ENCODE measurements around the gene PWWP2B.

The PWWP2B gene

DNA sequence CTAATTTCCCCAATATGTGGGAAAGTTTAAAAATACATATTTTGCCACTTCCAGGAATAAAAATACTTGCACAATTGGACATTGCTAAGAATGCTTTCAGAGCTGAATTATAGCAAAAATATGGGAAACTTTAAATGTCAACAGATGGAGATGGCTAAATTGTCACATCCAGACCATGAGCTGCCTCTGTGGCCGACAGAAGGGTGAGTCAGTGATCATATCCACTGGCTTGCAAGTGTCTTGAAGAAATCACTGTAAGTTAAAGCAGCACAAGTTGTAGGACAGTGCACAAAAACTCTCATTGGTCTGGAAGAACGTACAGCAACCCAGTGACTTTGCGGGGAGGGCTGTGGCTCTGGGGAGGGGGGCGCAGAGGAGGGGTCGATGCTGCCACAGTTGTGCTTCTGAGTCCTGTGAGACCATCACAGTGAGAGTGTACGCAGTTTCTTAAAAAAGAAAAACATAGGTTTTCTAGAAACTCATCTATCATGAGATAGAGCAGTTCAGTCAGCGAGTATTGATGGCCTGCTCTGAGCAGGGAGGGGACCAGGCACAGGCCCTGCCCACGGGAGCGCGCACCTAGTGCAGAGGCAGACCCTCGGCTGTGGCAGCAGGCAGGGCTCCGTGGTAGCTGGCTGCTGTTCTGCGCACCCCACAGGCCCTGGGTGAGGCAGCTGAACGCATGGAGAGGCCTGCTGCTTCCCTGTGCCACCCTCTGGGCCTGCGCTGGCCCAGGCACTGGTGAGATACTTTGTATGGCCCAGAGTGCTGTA is 39.5 kb upstream of the PWWP2B start:
- Mint-ChIP-seq H3K4me1 (no peaks in the 10 kb centered on the region), H3K27me3 (no peaks in the 10 kb centered on the region), H3K4me3 (no peak overlapping the region), H3K36me3 (ENCODE audit: low read depth) (peaks cover 3% of the 10 kb centered on the region), H3K9me3 (no peaks in the 10 kb centered on the region), H3K27ac (no peak overlapping the region)
- DNase-seq (no peak), ATAC-seq (no peak)

DNA sequence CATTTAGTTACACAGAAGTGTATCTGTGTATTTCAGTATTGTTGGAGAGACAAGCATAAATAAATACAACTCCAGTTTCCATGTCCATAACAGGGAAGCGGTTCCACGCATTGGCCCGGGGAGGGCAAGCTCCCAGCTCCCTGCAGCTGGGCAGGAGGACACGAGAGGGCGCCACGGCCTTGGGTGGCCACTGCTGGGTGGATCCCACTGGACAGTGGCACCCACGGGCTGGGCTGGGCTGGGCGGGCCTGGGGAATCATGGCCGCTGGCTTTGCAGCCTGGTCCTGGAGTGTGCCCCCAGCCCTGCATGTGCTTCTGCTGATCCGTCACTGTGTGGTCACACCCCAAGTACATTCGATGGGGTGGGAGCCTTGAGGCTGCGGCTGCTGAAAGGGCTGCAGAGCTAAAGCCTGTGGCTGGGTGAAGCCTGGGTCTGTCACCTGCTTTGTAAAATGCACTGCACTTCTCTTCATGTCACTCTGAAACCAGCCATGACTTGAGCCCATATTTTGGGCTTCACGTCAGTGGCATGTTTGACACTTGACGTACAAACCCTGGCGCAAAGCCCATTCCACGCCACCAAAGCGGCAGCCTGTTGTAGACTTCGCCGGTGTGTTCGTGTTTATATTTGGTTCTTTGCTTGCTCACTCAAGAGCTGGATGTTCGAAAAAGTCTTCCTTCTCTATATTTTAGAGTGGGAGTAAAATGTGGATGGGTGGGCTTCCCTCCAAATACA is 37.5 kb upstream of the PWWP2B start:
- peaks cover 6% of the 10 kb centered on the region for H3K36me3 Mint-ChIP-seq (ENCODE audit: low read depth)
- DNase-seq (no peak), ATAC-seq (no peak)
- H3K4me1 Mint-ChIP-seq, result peaks cover 3% of the 10 kb centered on the region
- peaks cover 3% of the 10 kb centered on the region for H3K27me3 Mint-ChIP-seq
- peaks cover 5% of the 10 kb centered on the region for H3K9me3 Mint-ChIP-seq
- no peak overlapping the region for H3K27ac Mint-ChIP-seq
- no peak overlapping the region for H3K4me3 Mint-ChIP-seq

DNA sequence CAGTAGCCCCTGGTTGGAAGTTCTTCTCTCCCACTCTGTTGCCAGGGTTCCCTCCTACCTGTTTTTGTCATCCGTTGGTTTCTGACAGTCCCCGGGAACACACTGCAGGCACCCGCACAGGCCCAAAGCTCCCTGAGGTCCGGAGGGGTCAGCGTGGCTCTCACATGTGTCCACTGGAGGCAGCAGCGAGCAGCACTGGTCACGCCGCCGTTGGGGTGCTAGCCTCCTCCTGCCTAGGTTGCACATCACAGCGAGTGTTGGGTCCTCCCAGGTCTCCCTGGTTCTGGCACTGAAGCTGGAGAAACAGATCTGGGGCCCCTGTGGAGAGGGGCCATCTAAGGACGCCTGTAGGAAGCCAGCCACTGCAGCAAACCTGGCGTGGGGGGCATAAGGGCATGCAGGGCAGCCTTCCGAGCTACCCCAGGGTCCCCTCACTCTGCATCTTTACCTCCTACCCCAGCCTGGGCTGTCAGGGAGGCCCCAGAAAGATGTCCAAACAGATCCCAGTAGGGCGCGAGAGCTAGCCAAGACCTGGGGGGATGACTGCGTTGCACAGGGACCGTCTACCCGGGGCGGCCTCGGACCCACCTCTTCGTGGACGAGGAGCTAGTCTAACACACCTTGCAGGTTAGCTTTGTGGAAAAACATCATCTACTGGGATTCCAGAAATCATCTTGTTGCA is 36.1 kb upstream of the PWWP2B start:
- peak; percentile 54 for DNase-seq
- ATAC-seq, result no peak
- H3K27me3 Mint-ChIP-seq, result peaks cover 6% of the 10 kb centered on the region
- H3K36me3 Mint-ChIP-seq (ENCODE audit: low read depth), result peaks cover 8% of the 10 kb centered on the region
- no peak overlapping the region for H3K27ac Mint-ChIP-seq
- H3K4me1 Mint-ChIP-seq, result peaks cover 9% of the 10 kb centered on the region
- peaks cover 9% of the 10 kb centered on the region for H3K9me3 Mint-ChIP-seq
- H3K4me3 Mint-ChIP-seq, result no peak overlapping the region

DNA sequence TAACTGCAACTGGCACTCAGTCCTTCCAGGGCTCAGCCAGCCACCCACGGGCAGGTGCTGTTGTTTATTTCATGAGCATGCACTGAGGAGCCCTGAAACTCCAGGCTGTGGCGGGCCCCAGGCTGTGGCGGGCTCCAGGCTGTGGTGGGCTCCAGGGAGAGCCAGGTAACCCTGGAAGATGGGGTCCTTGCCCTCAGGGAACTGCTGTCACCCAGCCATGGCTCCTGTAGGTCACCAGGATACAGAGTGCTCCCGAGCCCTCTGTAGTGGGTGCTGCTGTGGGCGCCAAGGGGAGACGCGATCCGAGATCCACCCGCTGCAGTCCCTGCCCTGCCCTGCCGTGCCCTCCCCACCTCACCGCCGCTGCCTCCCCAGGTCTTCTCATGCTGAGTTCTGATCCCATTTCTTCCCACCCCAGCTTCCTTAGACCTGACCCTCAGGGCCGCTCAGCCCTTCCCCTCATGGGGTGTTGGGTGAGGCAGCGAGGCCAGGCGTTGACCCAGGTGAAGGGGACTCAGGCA is 35.4 kb upstream of the PWWP2B start:
- no peak overlapping the region for H3K4me3 Mint-ChIP-seq
- H3K9me3 Mint-ChIP-seq, result peaks cover 9% of the 10 kb centered on the region
- peaks cover 9% of the 10 kb centered on the region for H3K4me1 Mint-ChIP-seq
- H3K27ac Mint-ChIP-seq, result no peak overlapping the region
- H3K27me3 Mint-ChIP-seq, result peaks cover 6% of the 10 kb centered on the region
- peaks cover 8% of the 10 kb centered on the region for H3K36me3 Mint-ChIP-seq (ENCODE audit: low read depth)
- ATAC-seq (no peak), DNase-seq (no peak)

DNA sequence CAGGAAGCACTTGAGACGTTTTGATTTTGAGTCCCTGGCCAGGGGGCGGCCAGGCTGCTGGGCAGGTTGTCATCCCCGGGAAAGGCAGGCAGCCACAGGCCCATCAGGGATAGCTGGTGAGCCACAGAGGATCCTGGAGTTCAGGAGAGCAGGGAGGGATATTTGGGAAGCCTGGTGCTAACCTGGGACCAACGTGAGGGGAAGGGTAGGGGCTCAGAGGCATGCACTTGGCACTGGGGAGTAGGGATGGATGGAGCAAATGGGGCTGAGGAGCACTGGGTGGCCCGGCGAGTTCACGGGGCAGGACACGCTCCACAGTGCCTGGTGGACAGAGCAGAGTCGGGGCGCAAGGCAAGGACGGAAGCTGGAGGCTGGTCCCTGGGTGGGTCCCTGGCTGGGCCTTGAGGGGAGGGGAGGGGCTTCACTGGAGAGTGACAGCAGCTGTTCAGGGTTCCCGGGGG is 34.8 kb upstream of the PWWP2B start:
- peaks cover 12% of the 10 kb centered on the region for H3K36me3 Mint-ChIP-seq (ENCODE audit: low read depth)

DNA sequence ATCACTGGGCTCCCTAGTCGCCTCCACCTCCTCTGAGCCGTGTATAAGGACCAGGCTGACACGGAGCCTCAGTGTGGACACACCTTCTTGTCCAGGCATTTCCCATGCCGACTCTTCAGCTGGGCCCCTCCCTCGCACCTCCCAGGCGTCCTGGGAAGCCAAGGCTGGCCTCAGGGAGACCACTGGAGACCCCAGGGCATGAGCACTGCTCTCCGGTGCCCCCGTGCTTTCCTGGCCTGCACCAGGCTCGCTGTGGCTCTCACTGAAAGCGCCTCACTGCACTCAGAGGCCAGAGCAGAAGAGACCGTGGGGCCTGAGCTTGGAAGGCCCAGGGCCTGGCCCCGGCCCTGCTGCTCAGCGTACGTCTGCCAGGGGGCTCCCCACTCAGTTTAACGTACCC is 33.6 kb upstream of the PWWP2B start:
- no peak for DNase-seq
- no peak for ATAC-seq
- Mint-ChIP-seq H3K27me3 (peaks cover 6% of the 10 kb centered on the region), H3K27ac (no peak overlapping the region), H3K9me3 (peaks cover 9% of the 10 kb centered on the region), H3K36me3 (ENCODE audit: low read depth) (peaks cover 13% of the 10 kb centered on the region), H3K4me1 (peaks cover 9% of the 10 kb centered on the region), H3K4me3 (no peak overlapping the region)

More for the DNA sequence above, 34.8 kb upstream of the PWWP2B start:
- ATAC-seq, result no peak
- Mint-ChIP-seq H3K4me3 (no peak overlapping the region), H3K27ac (no peak overlapping the region), H3K9me3 (peaks cover 9% of the 10 kb centered on the region), H3K4me1 (peaks cover 9% of the 10 kb centered on the region), H3K27me3 (peaks cover 6% of the 10 kb centered on the region)
- DNase-seq, result no peak

DNA sequence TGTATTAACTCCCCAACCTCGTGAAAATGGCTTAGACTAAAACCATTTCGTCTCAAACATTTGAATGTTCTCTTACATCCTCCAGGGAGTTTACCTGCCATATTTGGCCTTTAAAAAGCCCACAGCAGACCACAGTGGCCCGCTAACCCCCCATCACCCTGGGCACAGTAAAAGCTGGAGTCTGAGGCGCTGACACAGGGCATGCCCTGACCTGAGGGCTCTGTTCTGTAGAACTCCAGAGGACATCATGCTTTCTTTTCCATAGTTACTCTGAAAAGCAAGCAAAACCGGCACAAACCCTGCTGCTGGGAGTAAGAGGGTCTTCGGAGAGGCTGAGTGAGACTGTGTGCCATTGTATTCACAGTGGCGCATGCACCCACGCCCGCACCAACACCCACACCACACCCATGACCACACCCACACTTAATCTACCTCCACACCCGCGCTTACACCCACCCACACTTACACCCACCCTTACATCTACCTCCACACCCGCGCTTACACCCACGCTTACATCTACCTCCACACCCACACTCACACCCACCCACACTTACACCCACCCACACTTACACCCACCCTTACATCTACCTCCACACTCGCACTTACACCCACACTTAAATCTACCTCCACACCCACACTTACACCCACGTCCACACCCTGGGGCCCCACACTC is 32.9 kb upstream of the PWWP2B start:
- peaks cover 9% of the 10 kb centered on the region for H3K9me3 Mint-ChIP-seq
- H3K36me3 Mint-ChIP-seq (ENCODE audit: low read depth), result peaks cover 13% of the 10 kb centered on the region
- peak overlapping the region; percentile 19 for H3K4me3 Mint-ChIP-seq
- H3K4me1 Mint-ChIP-seq, result peaks cover 9% of the 10 kb centered on the region
- DNase-seq, result peak; percentile 40
- ATAC-seq, result peak; percentile 93
- H3K27ac Mint-ChIP-seq, result peak overlapping the region; percentile 72
- H3K27me3 Mint-ChIP-seq, result peaks cover 6% of the 10 kb centered on the region

DNA sequence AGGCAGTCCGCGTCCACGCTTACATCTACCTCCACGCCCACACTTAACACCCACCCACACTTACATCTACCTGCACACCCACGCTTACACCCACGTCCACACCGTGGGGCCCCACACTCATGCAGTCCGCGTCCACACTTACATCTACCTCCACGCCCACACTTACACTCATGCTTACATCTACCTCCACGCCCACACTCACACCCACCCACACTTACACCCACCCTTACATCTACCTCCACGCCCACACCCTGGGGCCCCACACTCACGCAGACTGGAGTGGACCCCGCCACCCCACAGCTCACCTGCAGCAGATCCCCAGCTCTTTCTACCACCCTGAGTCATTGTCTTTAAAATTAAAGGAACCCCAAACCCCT is 32.4 kb upstream of the PWWP2B start:
- Mint-ChIP-seq H3K4me1 (peaks cover 9% of the 10 kb centered on the region), H3K4me3 (peak overlapping the region; percentile 19), H3K27ac (peak overlapping the region; percentile 72), H3K9me3 (peaks cover 9% of the 10 kb centered on the region), H3K36me3 (ENCODE audit: low read depth) (peaks cover 13% of the 10 kb centered on the region), H3K27me3 (peaks cover 6% of the 10 kb centered on the region)
- ATAC-seq (peak; percentile 68), DNase-seq (peak; percentile 73)

DNA sequence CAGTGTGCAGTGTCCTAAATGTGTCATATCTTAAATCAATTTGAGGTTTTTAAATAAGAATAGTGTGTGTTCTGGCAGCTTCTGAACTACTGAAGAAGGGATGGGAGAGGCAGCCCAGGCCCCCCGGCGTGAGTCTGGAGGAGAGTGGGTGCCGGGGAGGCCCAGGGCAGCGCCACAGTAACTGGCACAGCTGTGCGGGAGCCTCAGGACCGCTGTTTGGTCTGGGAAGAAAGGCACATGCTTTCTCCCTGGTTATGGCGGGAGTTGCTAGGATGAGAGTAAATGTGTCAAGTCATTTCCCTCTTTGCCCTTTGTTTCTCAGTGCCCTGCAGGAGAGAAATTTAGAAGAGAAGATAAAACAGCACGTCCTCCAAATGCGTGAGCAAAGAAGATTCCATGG is 31.9 kb upstream of the PWWP2B start:
- Mint-ChIP-seq H3K4me3 (peak overlapping the region; percentile 19), H3K9me3 (peaks cover 9% of the 10 kb centered on the region), H3K27ac (peak overlapping the region; percentile 72), H3K27me3 (peaks cover 6% of the 10 kb centered on the region), H3K4me1 (peaks cover 9% of the 10 kb centered on the region), H3K36me3 (ENCODE audit: low read depth) (peaks cover 13% of the 10 kb centered on the region)
- ATAC-seq, result no peak
- DNase-seq, result no peak

DNA sequence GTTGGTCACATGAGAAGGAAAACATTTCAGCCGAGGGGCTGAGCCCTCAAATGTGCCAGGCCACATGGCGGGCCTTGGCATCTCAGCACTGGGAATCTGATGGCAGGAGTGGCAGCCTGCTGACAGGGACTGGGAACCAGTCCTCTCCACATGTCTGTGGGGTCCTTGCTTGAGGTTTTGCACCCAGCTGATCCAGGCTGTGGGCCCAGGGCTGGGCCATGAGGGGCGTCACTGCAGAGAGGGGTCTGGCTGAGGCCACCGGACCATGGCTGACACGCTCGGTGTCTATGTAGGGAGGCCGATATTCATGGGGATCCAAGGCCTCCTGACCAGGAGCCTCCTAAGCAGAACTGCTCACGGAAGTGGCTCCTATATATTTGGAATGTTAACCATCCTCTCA is 31.0 kb upstream of the PWWP2B start:
- H3K4me3 Mint-ChIP-seq, result no peak overlapping the region
- peaks cover 6% of the 10 kb centered on the region for H3K27me3 Mint-ChIP-seq
- DNase-seq (no peak), ATAC-seq (no peak)
- peaks cover 13% of the 10 kb centered on the region for H3K36me3 Mint-ChIP-seq (ENCODE audit: low read depth)
- H3K4me1 Mint-ChIP-seq, result peaks cover 9% of the 10 kb centered on the region
- H3K27ac Mint-ChIP-seq, result no peak overlapping the region
- H3K9me3 Mint-ChIP-seq, result peaks cover 9% of the 10 kb centered on the region

DNA sequence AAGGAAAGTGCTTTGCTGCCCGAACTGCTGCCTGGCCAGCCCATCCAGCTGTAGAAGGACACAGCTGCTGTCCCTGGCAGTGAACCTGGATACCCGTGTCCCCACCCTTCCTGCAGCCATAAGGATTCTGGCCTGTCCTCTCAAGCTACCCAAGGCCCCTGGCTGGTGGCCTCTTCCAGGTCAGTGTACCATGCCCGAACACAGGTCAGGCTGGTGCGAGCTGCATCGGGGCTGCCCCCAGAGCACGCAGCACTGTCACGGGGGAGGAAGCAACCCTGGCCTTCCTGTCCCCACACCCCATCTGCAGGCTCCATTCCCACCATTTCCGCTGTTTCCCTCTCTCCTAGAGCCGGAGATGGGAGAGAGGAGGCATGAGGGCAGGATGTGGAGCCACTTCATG is 30.5 kb upstream of the PWWP2B start:
- DNase-seq (no peak), ATAC-seq (no peak)
- H3K9me3 Mint-ChIP-seq, result peaks cover 9% of the 10 kb centered on the region
- peaks cover 13% of the 10 kb centered on the region for H3K36me3 Mint-ChIP-seq (ENCODE audit: low read depth)
- H3K27me3 Mint-ChIP-seq, result peaks cover 6% of the 10 kb centered on the region
- H3K4me1 Mint-ChIP-seq, result peaks cover 9% of the 10 kb centered on the region
- no peak overlapping the region for H3K27ac Mint-ChIP-seq
- no peak overlapping the region for H3K4me3 Mint-ChIP-seq

DNA sequence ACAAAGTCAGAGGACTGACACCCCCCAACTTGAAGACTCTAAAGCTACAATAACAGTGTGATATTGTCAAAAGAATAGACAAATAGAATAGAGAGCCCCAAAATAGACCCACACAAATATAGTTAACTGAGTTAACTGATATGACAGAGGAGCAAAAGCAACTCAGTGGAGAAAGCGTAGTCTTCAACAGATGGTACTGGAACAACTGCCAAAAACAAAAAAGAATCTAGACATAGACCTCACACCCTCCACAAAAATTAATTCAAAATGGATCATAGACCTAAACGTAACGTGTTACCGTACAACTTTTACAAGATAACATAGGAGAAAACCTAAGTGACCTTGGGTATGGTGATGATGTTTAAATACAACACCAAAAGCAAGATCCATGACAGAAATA is 28.6 kb upstream of the PWWP2B start:
- H3K27me3 Mint-ChIP-seq, result peaks cover 8% of the 10 kb centered on the region
- ATAC-seq (no peak), DNase-seq (no peak)
- peaks cover 9% of the 10 kb centered on the region for H3K9me3 Mint-ChIP-seq
- H3K27ac Mint-ChIP-seq, result no peak overlapping the region
- H3K36me3 Mint-ChIP-seq (ENCODE audit: low read depth), result peaks cover 11% of the 10 kb centered on the region
- no peak overlapping the region for H3K4me3 Mint-ChIP-seq
- H3K4me1 Mint-ChIP-seq, result peaks cover 13% of the 10 kb centered on the region

DNA sequence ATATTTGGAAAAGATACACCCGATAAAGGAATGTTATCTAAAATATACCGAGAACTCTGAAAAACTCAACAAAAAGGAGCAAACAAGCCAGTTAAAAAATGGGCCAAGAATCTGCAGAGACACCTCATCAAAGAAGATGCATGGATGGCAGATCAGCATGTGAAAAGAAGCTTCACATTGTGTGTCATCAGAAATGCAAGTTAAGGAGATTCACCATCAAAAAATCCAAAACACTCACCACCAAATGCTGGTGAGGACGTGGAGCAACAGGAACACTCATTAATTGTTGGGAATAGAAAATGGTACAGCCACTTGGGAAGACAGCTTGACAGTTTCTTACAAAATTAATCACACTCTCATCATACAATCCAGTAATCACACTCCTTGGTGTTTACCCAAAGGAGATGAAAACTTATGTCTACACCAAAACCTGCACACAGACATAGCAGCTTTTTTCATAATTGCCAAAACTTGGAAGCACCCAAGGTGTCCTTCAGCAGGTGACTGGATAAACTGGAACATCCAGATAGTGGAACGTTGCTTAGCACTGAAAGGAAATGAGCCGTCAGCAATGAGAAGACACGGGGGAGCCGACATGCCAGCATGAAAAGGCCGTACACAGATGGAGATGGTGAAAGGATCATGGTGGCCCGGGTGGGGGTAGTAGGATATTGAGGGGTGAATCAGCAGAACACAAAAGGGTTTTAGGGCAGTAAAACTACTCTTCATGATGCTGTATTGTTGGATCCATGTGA is 27.9 kb upstream of the PWWP2B start:
- Mint-ChIP-seq H3K36me3 (ENCODE audit: low read depth) (peaks cover 11% of the 10 kb centered on the region), H3K4me1 (peaks cover 13% of the 10 kb centered on the region), H3K27me3 (peaks cover 8% of the 10 kb centered on the region), H3K9me3 (peaks cover 9% of the 10 kb centered on the region), H3K27ac (no peak overlapping the region), H3K4me3 (no peak overlapping the region)
- no peak for ATAC-seq
- DNase-seq, result no peak

All from activated naive CD8-positive, alpha-beta T cell treated with anti-CD3 and anti-CD28 coated beads, Interleukin-2, amount 50 U/mL, for 24 hours (primary cell).